SK-N-MC (cell line): ENCODE data around the gene IER2.

Source experiments
- DNase-seq: peaks from one replicate; pipeline ENCODE4 v3.0.0-alpha.2; 2011; ENCODE audit warnings: low read depth, low spot score
- H3K27ac ChIP-seq: fragments of 200-600 bp; sonication (generic); 2 replicates; pipeline ENCODE4 v1.5.1; 2016; ENCODE audit warnings: mixed run types
- H3K36me3 ChIP-seq: fragments of 200-600 bp; sonication (generic); 2 replicates; pipeline ENCODE4 v1.6.1; 2017; ENCODE audit warnings: antibody characterized with exemption, low read length, mixed read lengths; ENCODE audit not compliant: insufficient read depth
- H3K4me3 ChIP-seq: fragments of 200-600 bp; sonication (generic); 2 replicates; pipeline ENCODE4 v1.5.1; 2016
- H3K9ac ChIP-seq: fragments of 200-600 bp; sonication (generic); 2 replicates; pipeline ENCODE4 v1.8.0; 2017; ENCODE audit warnings: mixed run types, mixed read lengths; ENCODE audit not compliant: insufficient read length
- H3K9me3 ChIP-seq: fragments of 200-600 bp; sonication (generic); 2 replicates; pipeline ENCODE4 v1.6.1; 2017; ENCODE audit warnings: low read depth, mild to moderate bottlenecking, antibody characterized with exemption, low read length, moderate library complexity, mixed read lengths
- EZH2 ChIP-seq: fragments of 200-600 bp; sonication (generic); IDR thresholded peaks from one replicate; pipeline ENCODE4 v1.6.1; 2017; ENCODE audit warnings: antibody characterized with exemption
- FOXP2 ChIP-seq: optimal IDR thresholded peaks from 2 replicates; pipeline ENCODE3; 2011; ENCODE audit warnings: mild to moderate bottlenecking, moderate library complexity; ENCODE audit not compliant: insufficient read depth; ENCODE audit errors: extremely low read length, control extremely low read depth
- POLR2AphosphoS5 ChIP-seq: IDR thresholded peaks from 2 replicates; pipeline ENCODE4 v1.6.1; 2012; ENCODE audit warnings: mild to moderate bottlenecking, low read depth, low read length, borderline replicate concordance

IER2 gene

GRCh38 chr19:13122980-13123957 is 26.9 kb upstream of the IER2 start:
- DNase-seq: no peak
- Histone ChIP-seq H3K9ac (no peak overlapping the region), H3K9me3 (no peaks in the 10 kb centered on the region), H3K4me3 (no peak overlapping the region), H3K27ac (no peak overlapping the region), H3K36me3 (peaks cover 10% of the 10 kb centered on the region; the same call in 1 of the 2 replicates)
- no peak for TF ChIP-seq FOXP2

DNA sequence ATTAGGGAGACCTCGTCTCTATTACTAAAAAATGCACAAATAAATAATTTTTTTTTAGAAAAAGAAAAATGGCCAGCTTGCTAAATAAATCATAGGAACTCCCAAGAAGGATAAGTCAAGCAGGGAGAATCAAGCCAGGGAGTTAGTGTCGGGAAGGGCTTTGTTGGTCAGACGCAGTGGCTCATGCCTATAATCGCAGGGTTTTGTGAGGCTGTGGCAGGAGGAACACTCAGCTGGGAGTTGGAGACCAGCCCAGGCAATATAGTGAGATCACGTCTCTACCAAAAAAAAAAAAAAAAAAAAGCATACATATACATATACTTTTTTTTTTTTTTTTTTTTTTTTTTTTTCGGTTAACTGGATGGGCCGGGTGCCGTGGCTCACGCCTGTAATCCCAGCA is 23.2 kb upstream of the IER2 start:
- DNase-seq: no peak
- no peaks in the 10 kb centered on the region for H3K9me3 ChIP-seq

DNA sequence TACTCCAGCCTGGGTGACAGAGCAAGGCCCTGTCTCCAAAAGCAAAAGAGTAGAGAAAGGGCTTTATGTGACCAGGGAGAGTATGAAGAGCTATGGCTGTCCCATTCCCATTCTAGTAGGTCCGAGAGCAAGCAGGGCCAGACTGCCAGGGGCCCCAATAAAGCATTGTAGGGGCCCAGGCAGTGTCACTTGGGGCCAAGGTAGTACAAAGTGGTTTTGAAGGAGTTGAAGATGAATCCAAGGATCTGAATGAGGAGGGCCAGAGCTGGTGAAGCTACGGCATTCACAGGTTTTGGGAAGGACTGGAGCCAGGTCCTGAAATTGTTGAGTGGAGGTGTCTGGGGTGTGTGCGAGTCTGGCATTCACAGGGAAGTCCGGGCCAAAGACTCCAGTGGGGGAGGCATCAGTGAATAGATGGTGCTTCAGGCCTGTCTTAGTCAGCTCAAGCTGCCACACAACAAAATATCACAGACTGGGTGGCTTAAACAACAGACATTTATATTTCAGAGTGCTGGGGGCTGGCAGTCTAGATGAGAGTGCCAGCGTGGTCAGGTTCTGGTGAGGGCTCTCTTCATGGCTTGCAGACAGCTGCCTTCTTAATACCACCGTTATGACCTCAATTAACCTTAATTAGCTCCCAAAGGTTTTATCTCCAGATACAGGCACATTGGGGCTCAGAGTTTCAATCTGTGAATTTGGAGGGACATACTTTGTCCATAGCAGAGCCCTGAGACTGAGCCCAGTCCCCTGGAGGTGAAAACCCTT is 22.2 kb upstream of the IER2 start:
- no peak for TF ChIP-seq FOXP2
- no peak for TF ChIP-seq POLR2AphosphoS5
- no peak for TF ChIP-seq EZH2
- no peak overlapping the region for H3K4me3 ChIP-seq
- H3K9ac ChIP-seq: no peak overlapping the region
- H3K9me3 ChIP-seq: no peaks in the 10 kb centered on the region
- no peak for DNase-seq
- H3K36me3 ChIP-seq: peaks cover 6% of the 10 kb centered on the region; the same call in 1 of the 2 replicates
- H3K27ac ChIP-seq: no peak overlapping the region

More for the DNA sequence above, 23.2 kb upstream of the IER2 start:
- Histone ChIP-seq H3K9ac (no peak overlapping the region), H3K4me3 (no peak overlapping the region), H3K27ac (no peak overlapping the region), H3K36me3 (peaks cover 6% of the 10 kb centered on the region; the same call in 1 of the 2 replicates)
- TF ChIP-seq EZH2 (no peak), POLR2AphosphoS5 (no peak), FOXP2 (no peak)

GRCh38 chr19:13128583-13128982 is 21.6 kb upstream of the IER2 start:
- Histone ChIP-seq H3K27ac (no peak overlapping the region), H3K36me3 (peaks cover 6% of the 10 kb centered on the region; the same call in 1 of the 2 replicates), H3K9ac (no peak overlapping the region), H3K9me3 (no peaks in the 10 kb centered on the region), H3K4me3 (no peak overlapping the region)
- no peak for TF ChIP-seq POLR2AphosphoS5
- TF ChIP-seq FOXP2: no peak
- TF ChIP-seq EZH2: no peak
- no peak for DNase-seq

GRCh38 chr19:13129384-13129783 is 20.8 kb upstream of the IER2 start:
- Histone ChIP-seq H3K9me3 (no peaks in the 10 kb centered on the region), H3K9ac (no peak overlapping the region), H3K27ac (no peak overlapping the region), H3K4me3 (no peak overlapping the region), H3K36me3 (peaks cover 6% of the 10 kb centered on the region; the same call in 1 of the 2 replicates)
- TF ChIP-seq FOXP2: no peak
- no peak for DNase-seq

DNA sequence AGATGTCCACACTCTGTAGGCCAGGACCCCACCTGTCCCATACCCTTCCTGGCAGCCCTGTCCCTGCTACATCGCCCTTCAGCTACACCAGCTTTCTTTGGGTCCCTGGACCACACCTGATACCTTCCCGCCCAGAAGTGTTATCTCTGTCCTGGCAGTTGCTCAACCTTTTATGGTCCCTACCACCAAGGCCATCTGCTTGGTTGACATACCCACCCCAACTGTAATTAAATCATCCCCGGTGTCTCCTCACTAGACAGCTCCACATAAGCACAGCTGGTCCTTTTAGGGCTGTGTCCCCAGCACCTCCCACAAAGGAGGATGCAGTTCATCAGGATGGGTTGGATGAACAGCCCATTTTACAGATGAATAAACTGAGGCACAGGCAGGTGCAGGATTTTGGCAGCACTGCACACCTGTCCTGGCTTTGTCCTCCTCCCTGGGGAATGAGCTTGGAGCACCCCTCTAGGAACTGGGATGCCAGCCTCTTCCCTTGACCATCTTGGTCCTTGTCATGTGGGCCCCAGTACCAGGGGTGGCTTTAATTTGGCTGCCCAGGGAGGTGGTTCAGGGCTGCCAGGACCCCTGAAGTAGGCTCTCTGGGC is 19.2 kb upstream of the IER2 start:
- Histone ChIP-seq H3K27ac (no peak overlapping the region), H3K9ac (no peak overlapping the region), H3K4me3 (no peak overlapping the region), H3K36me3 (peaks cover 17% of the 10 kb centered on the region; the same call in 1 of the 2 replicates), H3K9me3 (no peaks in the 10 kb centered on the region)
- TF ChIP-seq POLR2AphosphoS5 (no peak), EZH2 (no peak), FOXP2 (no peak)
- DNase-seq: no peak

DNA sequence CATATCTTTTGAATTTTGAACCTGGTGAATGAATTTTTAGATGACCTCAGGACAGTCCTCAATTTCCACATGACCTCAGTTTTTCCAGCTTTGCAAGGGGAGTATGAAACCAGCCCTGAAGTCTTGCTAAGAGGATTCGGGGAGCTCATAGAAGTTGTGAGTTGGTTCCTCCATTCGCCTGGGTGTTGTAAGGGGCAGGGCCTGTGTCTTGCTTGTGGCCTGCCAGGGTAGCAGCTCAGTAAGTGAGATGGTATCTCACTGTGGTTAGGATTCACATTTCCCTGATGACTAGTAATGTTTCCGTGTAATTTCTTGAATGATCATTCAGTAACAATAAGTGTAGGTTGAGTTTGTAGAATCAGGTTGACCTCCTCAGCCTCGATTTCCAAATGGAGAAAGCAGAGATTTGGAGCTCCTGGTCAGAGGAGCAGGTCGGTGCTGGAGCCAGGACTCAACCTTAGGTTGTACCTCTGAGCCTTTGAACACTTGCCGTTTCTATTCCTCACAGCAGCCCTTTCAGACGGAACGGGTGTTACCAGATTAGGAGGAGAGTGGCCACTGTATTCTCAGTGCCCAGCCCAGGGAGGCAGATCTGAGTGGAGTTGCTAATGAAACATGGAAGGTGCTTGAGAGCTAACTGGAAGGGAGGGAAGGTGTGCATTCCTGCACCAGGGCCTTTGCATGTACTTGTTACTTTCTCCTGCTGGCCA is 17.6 kb upstream of the IER2 start:
- Histone ChIP-seq H3K9ac (no peak overlapping the region), H3K4me3 (no peak overlapping the region), H3K36me3 (peaks cover 23% of the 10 kb centered on the region; the same call in 1 of the 2 replicates), H3K9me3 (no peaks in the 10 kb centered on the region), H3K27ac (0 out of 2 replicates have a peak overlapping the region, but pooled peaks have one; percentile 35)
- TF ChIP-seq FOXP2: no peak
- TF ChIP-seq EZH2: no peak
- TF ChIP-seq POLR2AphosphoS5: no peak
- no peak for DNase-seq
